GM18502 (cell line): ENCODE data around the gene NKAPL.

Experiments used
- ATAC-seq: cut with Tn5 transposase; IDR thresholded peaks from one replicate; pipeline ENCODE4 v1.9.1; 2021; ENCODE audit warnings: mild to moderate bottlenecking; ENCODE audit not compliant: unreplicated experiment, poor library complexity

Gene NKAPL

GRCh38 chr6:28243946-28244345 is 15.2 kb upstream of the NKAPL start:
- no peak for ATAC-seq

- ATAC-seq = no peak
Observed at GRCh38 chr6:28245206-28245941, 13.7 kb upstream of the NKAPL start.

GRCh38 chr6:28248916-28249315 is 10.2 kb upstream of the NKAPL start:
- no peak for ATAC-seq

- no peak for ATAC-seq
Observed at GRCh38 chr6:28250747-28251146, 8.3 kb upstream of the NKAPL start.

- peak; percentile 61 for ATAC-seq
Observed at GRCh38 chr6:28251661-28252008, 7.5 kb upstream of the NKAPL start.

- ATAC-seq = peak; percentile 84
Observed at GRCh38 chr6:28252009-28252975, 6.8 kb upstream of the NKAPL start, which contains the start of gene ZKSCAN4. Gene ZKSCAN4, minus strand, starts transcription at chr6:28252269. Its CDS starts 289 bp downstream, at chr6:28251980.

- no peak for ATAC-seq
Observed at GRCh38 chr6:28254121-28254519, 5.0 kb upstream of the NKAPL start.

- ATAC-seq = no peak
Observed at GRCh38 chr6:28257042-28257441, 2.1 kb upstream of the NKAPL start.

- no peak for ATAC-seq
Observed at GRCh38 chr6:28263922-28264321, 4.8 kb downstream of the NKAPL start.

- no peak for ATAC-seq
Observed at GRCh38 chr6:28264834-28265401, 5.8 kb downstream of the NKAPL start.

GRCh38 chr6:28266563-28266961 is 7.5 kb downstream of the NKAPL start:
- ATAC-seq = no peak

GRCh38 chr6:28266962-28267694 is 8.0 kb downstream of the NKAPL start, which contains the start of gene ZSCAN26:
Gene ZSCAN26, plus strand, starts transcription at chr6:28267143. Its CDS starts 4,777 bp downstream, at chr6:28271920.
- ATAC-seq = peak; percentile 92

- ATAC-seq = no peak
Observed at GRCh38 chr6:28267695-28268059, 8.6 kb downstream of the NKAPL start.

GRCh38 chr6:28269492-28269891 is 10.4 kb downstream of the NKAPL start:
- ATAC-seq = no peak

- no peak for ATAC-seq
Observed at GRCh38 chr6:28274888-28275287, 15.8 kb downstream of the NKAPL start.

- no peak for ATAC-seq
Observed at GRCh38 chr6:28277746-28278145, 18.6 kb downstream of the NKAPL start.

GRCh38 chr6:28280595-28281287 is 21.6 kb downstream of the NKAPL start:
- no peak for ATAC-seq

GRCh38 chr6:28281288-28282064 is 22.4 kb downstream of the NKAPL start, which contains the start of gene PGBD1:
Gene PGBD1, plus strand, starts transcription at chr6:28281572. Its CDS starts 2,242 bp downstream, at chr6:28283814.
- ATAC-seq = peak; percentile 90

GRCh38 chr6:28282926-28283325 is 23.8 kb downstream of the NKAPL start:
- no peak for ATAC-seq
